ENCODE measurements around the gene CMSS1.

- TF ChIP-seq POLR2A (IDR thresholded peaks at IDR 0.05) (no peak), CTCF (IDR thresholded peaks at IDR 0.05) (no peak)
These were observed 336.5 kb downstream of the CMSS1 start for GRCh38 chr3:100154171-100154570.
